HL-60/S4 (cell line): ENCODE measurements around the gene PEAK1.

Experiments used
- in situ Hi-C: fragments of 300-500 bp; cut with MboI; formaldehyde crosslinking; loops from 2 replicates; pipeline ENCODE4 v1.14.3; 2022; ENCODE audit warnings: low sequenced_read_pairs

The PEAK1 gene, protein sequence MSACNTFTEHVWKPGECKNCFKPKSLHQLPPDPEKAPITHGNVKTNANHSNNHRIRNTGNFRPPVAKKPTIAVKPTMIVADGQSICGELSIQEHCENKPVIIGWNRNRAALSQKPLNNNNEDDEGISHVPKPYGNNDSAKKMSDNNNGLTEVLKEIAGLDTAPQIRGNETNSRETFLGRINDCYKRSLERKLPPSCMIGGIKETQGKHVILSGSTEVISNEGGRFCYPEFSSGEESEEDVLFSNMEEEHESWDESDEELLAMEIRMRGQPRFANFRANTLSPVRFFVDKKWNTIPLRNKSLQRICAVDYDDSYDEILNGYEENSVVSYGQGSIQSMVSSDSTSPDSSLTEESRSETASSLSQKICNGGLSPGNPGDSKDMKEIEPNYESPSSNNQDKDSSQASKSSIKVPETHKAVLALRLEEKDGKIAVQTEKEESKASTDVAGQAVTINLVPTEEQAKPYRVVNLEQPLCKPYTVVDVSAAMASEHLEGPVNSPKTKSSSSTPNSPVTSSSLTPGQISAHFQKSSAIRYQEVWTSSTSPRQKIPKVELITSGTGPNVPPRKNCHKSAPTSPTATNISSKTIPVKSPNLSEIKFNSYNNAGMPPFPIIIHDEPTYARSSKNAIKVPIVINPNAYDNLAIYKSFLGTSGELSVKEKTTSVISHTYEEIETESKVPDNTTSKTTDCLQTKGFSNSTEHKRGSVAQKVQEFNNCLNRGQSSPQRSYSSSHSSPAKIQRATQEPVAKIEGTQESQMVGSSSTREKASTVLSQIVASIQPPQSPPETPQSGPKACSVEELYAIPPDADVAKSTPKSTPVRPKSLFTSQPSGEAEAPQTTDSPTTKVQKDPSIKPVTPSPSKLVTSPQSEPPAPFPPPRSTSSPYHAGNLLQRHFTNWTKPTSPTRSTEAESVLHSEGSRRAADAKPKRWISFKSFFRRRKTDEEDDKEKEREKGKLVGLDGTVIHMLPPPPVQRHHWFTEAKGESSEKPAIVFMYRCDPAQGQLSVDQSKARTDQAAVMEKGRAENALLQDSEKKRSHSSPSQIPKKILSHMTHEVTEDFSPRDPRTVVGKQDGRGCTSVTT (N-terminal part only)

DNA sequence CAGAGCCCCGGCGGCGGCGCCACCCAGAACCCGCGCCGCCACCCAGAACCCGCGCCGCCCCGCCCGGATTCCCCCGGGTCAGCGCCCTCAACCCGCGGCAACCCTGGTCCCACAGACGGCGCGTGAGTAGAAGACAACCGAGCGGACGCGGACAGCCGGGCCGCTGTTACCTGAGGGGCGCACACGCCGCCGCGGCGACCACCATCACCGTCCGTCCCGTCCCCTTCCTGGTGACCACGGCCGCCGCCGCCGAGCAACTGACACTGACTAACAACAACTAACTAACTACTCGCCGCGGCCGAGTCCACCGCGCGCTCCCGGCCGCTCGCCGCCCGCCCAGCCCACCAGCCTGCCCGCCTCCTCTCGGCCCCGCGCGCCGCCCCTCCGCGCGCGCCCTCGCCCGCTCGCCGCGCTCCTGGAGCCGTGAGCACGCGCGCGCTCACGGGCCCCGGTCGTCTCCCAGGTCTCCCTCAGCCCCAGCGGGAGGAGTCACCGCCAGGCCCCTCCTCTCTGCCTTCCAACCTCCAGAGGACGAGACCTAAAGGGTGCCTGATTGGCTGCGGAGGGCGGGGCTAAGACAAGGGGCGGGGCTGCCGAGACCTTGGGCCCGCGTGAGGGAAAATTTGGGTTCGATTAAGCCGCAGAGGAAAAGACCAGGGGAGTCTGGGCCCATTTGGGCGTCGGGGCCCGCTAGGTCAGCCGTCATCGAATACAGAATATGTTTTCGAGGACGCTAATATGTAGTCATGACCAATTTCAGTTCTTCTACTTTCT lies at the start of gene PEAK1:
TSS of gene PEAK1 (minus strand) at position 269 of the 774 bp plus-strand sequence. CDS start 238,178 bp downstream, outside the sequence.
- in situ Hi-C loops, result no loop called here

DNA sequence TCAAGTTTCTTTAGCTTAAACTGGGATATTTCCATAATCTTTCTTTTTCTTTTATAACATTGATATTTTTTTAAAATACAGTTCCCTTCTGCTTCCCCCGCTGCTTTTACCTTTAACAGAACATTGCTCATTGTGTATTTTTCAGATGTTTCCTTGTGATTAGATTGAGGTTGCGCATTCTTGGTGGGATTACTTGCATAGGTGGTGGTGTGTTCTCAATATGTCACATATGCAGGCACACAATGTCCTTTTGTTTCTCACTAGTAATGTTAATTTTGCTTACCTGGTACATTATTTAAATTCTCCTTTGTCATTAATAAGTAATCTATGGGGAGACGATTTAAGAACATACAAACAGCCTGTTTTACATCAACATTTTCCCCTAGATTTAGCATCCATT lies 49.0 kb upstream of the PEAK1 start:
- in situ Hi-C loops, result no loop called here

DNA sequence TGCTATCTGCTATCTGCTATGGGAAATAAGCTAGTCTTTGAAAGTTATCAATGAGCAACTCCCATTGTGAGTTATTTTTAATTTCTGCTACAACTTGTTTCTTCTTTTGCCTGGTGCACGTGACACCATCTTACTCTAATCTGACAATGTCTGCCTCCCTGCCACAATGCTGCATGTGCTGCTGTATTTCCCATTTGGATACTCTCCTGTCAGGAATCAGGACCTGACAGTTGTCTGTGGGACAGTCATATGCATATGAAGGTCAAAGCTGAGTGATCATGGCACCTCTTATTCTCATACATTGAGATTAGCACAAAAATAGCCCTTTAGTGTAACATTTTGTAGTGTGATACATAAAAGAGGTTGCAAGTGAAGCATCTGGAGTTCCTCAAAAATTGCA lies 46.6 kb upstream of the PEAK1 start:
- in situ Hi-C loops, result no loop called here

DNA sequence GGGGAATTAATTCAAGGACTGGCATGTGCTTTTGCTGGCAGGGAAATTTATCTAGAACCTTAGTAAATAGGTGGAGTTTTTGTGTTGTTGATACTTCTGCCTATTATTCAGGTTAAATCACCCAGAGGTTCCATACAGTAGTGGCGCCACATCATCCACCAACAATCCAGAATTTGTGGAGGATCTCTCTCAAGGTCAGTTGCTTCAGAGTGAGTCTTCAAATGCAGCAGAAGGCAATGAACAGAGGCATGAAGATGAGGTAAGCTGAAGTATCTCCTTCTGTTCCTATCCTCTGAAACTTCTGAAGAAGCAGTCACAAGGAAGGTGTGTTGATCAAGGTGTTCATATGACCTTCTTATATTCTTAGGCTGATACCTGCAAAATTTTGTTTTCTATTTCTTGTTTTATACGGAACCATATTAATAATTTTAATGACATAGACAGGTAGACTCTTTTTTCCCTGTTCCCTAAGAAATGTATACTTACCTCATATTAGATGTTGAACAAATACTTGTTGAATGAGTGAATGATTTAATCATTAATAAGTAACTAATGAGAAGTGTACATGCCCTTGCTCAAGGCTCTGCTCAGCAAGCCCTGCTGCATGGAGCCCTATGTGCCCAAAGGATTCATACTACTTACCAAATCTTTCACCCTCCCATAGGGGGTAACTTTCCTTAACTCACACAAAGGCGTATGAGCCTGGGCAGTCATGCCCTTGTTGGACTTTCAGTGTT lies 44.4 kb upstream of the PEAK1 start:
- in situ Hi-C loops, result no loop called here

DNA sequence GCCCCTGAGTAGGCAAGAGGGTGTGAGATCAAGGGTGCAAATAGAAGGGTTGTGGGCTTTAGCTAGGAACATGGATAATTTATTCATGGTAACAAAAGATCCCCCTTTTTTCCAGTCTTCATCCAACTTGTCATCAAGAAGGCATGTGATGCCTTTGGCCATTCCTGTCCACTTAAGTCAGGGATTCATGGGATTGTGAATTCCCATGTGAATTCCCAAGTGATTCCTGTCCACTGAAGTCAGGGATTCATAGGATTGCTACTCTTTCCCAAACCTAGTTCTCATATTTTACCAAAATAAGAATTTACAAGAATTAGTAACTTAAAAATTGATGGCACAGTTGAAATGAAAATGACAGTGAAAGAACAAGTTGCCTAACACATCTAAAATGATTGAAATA lies 41.6 kb upstream of the PEAK1 start:
- in situ Hi-C loops, result no loop called here

DNA sequence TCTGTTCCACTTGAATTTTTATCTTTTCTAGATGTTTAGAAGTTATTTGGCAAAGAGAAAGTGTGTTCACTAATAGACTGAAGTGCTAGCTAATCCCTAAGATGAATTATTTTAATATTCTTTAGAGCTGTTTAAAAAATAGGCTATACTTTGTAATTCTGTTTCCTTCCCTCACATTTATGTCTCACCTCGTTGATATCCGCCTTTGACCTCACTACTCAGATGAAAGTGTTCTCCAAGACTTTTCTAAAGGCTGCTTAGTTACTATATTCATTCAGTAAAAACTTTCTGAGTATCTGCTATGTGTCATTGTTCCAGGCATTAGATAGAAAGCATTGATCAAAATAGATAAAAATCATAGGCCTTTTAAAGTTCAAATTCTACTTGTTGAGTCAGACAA lies 39.1 kb upstream of the PEAK1 start:
- in situ Hi-C loops, result no loop called here

DNA sequence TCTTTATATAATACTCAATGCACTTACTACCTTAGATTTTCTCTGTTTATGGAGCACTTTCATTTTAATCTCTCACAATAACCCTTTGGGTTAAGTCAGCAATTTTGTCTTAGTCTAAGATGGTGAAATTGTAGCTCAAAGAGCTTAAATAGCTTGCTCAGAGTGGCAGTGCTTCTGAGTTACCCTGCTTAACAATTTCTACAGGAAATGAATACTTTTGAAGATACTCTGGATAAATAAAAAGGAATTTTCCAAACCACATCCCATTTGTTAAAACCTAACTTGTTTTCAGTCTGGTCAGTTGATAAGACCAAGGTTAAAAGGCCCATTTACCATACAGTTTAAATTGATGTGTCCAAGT lies 38.0 kb upstream of the PEAK1 start:
- in situ Hi-C loops, result no loop called here

DNA sequence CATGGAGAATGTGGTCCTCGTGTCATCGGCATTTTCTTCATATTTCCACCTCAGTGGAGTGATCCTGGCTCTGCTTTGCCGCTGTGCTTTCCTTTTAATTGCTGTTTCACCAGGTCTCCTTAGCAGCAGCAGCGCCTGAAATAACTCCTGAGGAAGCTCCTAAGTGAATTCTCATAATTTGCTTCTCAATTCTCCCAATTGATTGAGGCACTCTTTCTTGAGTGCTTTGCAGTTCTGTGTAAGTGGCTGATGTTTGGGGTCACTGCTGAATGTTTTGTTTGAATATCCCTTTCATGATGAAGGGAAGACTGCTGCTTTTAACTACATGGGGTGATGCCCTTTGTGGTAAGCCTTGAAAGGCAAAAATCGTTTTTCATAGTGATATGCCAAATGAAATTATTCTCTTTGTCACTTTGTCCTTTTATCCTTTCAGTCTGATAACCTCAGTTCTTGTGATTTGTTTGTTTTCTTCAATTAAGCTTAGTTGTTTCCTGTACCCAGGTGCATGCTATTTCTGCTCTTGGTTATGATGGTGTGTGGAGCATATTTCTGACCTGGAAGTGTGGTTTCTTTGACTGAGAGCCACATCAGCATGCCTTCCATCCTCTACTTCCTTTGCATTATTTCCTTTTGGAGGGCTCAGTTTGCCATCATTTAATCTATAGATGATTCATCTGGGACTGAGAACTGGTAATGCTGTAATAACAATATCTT lies 37.4 kb upstream of the PEAK1 start:
- in situ Hi-C loops, result no loop called here

DNA sequence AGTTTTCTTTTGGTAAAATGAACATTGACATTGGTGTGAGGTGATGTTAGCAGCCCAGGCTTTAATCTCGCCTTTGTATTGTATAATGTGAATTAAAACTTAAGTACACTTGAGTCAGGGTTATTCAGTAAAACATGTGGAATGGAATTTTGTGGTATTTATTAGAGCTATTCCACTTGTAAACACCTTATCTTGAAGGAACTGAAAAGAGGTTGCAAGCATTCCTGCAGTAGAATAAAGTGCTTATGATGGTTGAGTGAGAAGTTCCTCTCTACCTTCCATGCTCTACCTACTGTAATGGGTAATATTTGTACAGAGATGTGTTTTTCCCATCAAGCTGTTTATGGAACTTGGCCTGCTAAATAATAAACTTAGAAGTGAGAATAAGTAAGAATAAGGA lies 36.8 kb upstream of the PEAK1 start:
- in situ Hi-C loops, result no loop called here

DNA sequence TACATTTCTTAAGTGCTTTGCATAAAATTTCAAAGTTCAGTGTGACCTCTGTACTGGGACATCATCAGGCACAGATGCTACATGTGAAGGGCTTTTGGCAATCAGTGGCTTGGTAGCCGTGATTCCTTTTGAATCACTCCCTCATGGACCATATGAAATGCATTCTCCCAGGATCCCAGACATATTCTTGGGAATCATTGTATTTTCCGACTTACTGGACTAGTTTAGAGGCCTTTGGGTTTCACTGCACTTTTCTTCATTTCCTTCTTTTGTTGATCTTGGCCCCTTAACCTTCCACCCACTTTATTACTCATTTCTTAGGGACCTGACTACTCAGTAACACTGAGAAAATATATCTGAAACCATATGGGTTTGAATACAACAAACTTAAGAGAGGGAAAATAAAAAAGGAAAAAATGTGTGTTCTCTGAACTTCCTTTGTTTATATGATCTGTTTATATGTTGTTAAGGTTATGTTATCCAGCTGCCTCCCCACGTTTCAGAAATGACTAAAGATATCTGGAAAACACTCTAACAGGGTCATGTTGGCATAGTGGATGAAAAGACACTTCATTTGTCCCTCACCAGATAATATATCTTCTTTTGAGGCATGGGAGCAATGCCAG lies 35.9 kb upstream of the PEAK1 start:
- in situ Hi-C loops, result no loop called here

DNA sequence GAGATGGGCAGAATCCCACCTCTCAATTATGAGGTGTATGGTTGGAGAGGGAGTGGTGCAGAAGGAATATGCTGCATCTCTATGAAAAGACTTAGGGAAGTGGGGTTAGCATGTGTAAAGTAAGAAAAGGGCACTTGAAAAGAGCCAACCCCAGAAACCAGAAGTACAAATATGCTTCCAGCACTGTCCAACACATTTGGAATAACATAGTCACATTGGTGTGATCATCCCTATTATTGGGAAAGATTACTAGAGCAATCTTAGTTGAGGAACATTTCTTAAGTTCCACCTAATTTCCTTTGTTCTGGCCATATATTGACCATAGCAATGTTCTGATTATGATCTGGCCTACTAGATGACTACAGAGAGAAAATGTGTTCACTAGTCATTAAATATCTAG lies 35.0 kb upstream of the PEAK1 start:
- in situ Hi-C loops, result no loop called here

DNA sequence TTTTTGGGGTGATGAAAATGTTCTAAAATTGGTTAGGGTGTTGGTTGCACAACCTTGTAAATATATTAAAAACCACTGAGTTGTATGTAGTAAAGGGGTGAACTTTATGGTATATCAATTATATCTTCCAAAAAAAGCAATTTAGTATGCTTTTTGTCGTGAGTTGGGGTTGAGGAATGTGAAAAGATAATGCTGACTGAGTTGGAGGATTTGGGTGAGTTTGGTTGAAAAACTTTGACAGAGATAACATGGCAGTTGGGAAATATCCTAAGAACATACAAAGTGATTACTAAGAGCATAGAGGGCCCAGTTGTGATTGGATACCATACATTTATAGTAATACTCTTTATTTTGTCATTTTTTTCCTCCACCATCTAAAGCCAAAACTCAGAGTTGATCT lies 34.4 kb upstream of the PEAK1 start:
- in situ Hi-C loops, result no loop called here

DNA sequence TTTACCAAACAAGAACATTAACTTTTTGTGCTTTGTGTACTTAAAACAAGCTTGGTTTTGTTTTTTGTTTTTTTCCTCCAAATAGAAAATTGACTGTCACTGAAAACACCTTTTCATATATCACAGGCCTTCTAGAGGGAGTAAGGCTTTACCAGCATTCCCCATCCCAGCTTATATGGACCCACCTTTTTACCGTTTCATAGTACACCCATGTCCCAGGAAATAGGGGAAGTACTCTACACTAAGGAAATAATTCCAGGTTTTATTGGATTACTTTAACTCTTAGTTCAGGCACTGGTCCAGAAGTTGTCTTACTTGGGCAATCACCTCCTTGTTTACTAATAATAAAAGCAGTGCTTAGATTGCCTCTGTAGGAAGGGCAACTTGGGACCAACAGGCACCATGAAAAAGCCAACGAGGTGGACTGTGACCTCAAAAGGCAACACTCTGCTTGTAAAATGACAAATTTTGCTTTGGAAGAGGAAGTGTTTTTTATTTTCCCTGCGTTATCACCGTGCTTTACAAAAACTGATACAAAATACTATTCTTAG lies 27.0 kb upstream of the PEAK1 start:
- in situ Hi-C loops, result no loop called here

DNA sequence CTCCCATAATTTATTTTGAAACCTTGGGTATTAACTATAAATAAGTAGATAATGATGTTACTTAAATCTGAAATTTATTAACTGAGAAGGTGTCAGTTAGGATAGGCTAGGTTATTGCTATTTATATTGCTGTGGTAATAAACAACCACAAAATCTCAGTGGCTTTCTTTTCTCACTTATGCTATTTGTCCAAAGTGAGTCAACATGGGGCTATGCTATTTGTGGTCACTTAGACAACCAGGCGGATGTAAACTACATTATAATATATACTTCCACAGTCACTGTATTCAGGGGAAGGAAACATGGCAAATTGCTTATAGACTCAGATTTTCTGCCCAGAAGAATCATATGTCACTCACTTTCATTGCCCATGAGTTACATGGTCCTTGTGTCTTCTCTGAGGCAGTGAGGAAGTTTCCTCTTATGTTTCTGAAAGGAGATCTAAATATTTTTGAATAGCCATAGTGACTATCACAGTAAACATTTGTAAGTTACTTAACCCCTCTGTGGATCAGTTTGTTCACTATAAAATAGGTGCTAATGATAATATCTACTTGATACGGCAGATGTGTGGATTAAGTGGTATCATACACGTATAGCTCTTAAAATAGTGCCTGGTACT lies 20.6 kb upstream of the PEAK1 start:
- in situ Hi-C loops, result no loop called here

DNA sequence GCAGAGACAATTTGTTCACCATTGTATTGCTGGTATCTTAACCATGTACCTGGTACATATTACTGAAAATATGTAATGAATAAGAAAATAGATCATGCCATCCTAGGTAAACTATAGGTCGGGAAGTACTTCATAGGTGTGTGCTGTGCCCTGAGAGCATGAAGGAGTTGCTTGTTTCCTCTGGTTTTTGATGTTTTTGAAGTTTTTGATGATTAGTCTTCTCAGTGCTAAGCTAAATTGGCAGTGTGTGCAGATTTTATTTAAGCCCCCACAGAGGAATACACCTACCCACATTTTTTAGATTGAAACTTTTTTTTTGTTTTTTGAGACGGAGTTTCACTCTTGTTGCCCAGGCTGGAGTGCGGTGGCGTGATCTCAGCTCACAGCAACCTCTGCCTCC lies 17.4 kb upstream of the PEAK1 start:
- in situ Hi-C loops, result no loop called here

DNA sequence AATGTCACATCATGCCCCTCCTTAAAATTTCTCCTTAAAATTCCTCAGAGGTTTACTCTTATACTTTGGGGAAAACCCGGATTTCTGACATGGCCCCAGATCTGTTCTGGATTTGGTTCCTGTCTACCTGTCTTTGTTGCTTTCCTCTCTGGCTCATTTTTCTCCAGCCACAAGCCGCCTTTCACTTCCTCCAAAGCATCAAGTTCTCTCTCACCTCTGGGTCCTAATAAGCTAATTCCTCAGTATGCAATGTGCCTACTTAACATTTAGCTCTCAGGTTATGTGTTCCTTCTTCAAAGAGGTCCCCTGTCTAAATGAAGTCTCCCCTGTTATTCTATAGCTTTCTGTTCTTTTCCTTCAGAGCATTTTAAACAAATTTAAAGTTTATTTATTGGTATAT lies 16.9 kb upstream of the PEAK1 start:
- in situ Hi-C loops, result no loop called here

DNA sequence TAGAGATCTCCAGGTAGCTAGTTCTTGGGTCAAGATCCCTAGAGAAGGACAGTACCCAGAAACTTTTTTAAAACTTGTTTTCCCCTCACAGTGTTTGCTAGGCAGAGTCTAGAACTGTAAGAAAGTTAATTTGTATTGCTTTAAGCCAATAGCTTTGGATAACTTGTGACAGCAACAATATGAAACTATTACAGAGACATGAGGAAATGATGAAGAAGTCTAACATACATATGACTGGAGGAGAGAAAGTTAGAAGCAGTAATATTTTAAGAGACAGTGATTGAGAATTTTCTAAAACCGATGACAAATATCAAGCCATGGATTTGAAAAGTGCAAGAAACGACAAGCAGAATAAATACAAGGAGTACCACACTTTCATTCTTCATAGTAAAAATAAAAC lies 10.7 kb upstream of the PEAK1 start:
- in situ Hi-C loops, result no loop called here

DNA sequence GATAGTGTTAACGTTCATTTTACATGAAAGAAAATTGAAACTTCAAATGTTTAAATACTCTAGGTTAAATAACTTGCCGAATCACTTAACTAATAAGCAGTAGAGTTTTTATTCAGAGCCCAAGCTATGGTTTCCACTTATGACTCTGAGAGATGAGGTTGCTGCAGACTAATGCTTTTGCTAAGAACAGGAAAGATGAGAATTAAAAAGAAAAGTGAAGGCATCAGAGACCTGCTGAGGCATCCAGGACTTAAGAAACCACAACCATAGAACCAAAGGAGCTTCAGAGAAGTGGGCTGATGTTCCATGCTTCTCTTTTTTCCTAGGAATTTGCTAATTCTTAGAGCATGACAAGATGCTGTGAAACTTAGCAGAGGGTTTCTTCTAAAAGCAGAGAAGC lies 10.3 kb upstream of the PEAK1 start:
- in situ Hi-C loops, result no loop called here

DNA sequence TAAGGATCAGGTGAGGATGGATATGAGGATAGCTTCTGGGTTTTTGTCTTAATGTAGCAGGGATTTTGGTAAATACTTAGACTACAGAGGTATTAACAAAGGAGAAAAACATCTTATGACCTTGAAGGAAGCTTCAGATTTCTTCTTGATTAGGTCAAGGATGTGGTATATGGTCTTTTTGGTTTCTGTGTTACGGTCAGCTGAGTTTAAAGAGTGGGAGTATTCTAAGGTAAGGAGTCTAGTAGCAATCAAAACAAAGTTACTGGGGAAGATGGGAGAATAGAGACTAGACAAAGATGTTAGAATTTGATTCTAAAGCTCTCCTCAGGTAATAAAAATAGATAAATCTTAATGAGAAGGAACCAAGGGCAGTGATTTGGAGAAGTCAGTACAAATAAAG lies 7.0 kb upstream of the PEAK1 start:
- in situ Hi-C loops, result no loop called here
